HG03558 (cell line): ENCODE results near the gene ESPN.

Source experiments
- ATAC-seq: cut with Tn5 transposase; IDR thresholded peaks from one replicate; pipeline ENCODE4 v1.9.1; 2021; ENCODE audit warnings: moderate number of reproducible peaks; ENCODE audit not compliant: unreplicated experiment; ENCODE audit errors: extremely low read depth

Gene ESPN

DNA sequence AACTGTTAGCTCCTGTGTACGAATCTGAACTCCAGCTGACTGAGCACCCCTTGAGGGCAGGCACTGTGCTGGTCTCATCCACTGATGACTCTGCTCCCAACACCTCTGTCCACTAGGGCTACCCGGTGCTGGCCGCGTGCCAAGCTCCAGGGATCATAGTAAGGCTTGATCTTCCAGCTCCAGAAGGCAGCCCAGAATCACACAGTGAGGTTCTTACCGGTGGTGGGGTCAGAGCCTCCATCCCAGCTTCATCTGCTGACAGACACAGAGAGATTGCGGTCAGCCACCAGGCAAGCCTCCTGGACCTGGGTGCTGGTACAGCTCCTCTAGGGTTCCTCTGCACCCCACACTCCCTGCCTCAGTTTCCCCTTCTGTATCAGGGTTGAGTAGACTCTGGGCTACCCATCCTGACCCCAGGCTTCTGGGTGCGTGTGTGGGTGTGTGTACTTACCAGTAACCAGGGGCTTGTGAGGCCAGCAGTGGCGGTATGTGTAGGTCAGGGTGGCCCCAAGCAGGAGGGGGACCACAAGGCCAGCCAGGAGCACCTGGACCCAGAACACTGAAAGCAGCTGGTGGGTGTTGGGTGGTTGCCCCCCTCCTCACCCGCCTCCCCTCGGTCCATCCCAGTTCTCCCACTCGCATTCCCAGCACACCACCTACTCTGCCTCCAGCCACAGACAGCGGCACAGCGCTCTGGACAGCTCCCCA, 38.0 kb downstream of the ESPN start:
- ATAC-seq: no peak

- no peak for ATAC-seq
Observed at GRCh38 chr1:6463120-6463412, 38.5 kb downstream of the ESPN start.

GRCh38 chr1:6464514-6464836, 39.9 kb downstream of the ESPN start:
- no peak for ATAC-seq

DNA sequence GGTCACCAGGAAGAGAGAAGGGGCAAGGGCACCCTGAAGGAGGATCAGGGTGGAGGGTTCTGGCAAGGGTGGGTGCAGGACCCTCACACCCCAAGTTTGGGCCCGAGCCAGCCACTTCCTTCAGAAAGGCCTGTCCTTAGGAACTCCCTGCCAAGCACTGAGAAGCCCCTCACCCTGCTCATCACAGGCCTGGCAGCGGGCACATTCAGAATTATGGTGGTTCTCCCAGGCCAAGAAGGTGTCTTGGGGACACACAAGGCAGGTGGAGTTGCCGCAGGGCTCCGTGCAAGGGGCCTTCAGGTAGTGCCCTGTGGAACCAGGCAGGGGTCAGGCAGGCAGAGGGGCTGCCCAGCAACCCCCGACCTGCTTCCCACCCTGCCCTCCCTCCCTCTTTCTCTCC, 40.3 kb downstream of the ESPN start:
- ATAC-seq: no peak

DNA sequence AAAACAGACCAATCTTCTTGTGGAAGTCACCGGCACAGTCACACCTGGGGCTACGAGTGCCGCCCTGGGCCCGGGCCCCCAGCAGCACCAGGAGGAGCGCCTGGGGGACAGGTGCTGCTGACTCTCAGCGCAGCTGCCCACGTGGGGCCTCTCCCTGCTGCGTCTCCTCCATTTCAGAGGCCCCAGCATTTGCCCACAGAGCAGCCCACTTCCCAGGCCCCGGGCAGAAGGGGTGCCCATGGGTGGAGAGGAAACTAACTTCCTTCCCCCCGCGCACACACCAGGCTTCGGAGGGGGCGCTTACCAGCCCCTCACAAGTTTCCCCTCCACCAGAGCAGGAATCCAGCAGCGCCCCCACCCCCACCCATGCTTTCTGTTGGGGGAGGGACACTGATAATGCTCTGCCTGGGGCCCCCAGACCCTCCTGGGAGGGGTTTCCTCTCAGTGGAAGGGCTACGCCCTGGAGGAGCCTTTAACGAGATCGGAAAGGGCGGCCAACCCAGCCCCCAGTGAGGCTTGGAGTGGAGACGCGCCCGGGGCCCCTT, 41.0 kb downstream of the ESPN start:
- ATAC-seq: no peak

- ATAC-seq: no peak
Observed at GRCh38 chr1:6466023-6466422, 41.4 kb downstream of the ESPN start, which contains the start of gene TNFRSF25. Gene TNFRSF25 (minus strand): TSS chr1:6466173. CDS start chr1:6466107, 66 bp downstream.

- no peak for ATAC-seq
Observed at GRCh38 chr1:6466751-6467150, 42.2 kb downstream of the ESPN start.

DNA sequence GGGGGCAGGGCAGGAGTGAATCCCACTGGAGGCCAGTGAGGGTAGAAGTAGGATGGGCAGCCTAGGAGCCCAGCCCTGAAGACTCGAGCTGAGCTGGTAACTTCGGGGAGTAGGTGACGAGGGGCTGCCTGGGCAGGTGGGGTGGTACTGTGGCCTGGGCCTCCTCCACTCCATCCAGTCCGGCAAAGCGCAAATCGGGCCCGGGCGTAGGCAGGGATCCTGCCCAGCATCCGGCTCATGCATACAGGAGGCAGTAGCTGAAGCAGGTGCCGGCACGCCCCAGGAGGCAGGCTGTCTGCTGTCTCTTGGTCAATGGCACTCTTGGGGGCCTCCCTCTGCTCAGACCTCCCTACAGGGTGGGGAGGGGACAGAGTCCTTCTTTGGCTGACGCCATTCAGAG, 42.6 kb downstream of the ESPN start:
- ATAC-seq: no peak

DNA sequence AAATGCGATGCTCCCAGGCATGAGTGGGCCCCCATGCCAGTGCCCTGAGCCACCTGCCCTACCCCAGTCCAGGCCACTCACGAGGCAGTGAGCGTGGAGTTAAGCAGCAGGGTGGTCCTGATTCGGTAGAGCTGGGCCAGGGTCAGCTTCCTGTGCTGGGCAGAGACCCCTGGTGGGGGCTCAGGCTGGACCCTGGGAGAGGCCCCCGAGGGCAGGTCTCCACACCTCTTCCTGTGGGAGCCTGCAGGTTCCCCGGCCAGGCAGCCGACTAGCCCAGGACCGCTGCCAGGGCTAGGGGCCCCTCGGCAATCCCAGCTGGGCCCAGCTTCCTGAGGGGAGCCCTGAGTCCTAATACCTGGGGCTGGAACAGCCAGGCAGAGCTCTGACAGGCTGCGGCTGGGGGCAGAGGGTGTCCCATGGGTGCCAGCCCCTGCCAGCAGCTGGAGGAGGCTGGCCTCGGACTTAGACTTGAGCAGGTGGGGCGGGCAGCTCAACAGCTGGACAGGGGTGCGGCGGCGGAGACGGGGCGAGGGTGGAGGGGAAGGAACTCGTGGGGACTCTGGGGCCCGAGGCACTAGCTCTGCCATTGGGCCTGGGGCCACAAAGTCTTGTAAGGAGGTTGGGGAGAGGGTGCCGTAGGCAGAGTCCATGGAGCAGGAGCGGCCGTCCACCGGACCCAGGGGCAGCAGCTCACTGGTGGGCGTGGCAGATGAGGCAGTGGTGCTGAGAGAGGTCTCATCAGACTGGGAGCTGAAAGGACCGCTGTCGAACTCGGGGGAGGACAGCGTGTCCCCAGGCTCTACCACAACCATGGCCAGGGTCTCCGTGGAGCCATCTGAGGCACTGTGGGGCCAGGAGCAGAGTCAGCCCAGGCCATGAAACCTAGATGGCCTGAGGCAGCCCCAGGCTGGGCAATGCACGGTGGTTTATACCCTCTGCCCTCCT, 43.4 kb downstream of the ESPN start:
- no peak for ATAC-seq

DNA sequence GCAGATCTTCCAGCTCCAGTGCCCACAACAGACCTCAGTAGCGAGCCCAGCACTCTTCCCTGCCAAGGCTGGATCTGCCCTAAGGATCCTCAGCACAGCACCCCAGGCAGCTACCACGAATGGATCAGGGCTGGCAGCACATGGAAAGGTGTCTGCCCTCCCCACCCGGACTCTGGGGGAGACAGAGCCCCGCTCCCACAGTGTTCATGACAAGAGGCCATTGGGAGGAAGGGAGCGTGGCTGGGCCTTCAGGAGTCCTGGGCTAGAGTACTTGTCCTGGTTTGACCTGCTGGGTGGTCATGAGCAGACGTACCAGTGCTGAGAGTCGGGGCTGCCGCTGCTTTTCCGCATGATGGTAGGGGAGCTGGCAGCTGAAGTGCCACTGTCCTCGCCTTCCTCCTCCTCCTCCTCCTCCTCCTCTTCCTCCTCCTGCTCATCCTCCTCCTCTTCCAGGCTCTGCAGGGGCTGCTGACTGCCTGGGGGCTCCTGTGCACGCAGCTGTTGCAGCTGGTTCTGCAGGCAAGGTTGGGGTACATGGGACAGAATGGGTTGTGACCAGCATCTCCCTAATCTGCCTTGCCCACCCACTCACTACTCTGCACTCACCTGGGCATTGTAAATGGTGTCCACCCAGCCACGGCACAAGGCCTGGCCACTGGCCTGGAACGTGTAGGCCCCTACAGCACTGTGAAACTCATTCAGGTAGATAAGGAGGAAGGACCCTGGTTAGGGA, 44.3 kb downstream of the ESPN start:
- no peak for ATAC-seq

DNA sequence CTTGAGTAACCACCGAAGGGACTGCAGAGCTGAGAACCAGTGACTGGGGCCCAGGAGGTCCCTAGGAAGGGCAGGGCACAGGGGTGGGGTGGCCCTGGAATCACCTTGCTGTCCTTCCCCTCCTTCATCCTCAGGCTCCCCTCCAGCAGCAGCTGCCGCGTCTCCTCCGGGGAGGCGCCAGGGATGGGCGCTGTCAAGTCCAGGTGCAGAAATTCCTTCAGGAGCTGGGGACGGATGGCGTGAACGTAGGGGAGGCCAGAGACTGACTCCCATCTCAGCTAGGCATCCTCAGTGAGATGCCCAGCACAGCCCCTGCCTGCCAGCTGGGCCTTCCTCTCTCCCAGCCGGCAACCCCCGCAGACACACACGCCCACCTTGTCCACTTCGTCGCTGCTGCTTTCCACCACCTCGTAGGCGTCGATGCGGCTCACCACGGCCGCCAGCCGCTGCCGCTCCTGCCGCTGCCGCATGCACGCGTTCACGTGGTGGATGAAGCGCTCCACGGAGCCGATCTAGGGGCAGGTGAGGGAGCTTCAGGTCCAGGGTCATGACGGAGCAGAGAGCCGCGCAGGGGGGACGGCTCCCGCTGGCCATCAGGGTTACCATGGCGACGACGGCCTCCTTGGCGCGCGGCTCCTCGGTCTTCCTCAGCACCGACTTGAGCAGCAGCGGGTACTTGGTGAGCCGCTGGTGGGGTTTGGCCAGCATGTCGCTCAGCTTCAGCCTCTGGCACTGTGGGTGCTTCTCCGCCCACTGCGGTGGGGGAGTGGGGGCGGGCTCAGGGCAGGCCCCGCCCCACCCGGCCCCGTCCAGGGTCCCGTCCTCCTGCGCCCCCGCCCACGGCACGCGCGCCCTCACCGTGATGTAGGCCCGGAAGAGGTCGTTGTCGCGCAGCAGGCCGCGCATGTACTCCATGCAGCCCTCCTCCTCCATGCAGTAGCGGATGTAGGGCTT, 45.8 kb downstream of the ESPN start:
- ATAC-seq: no peak

GRCh38 chr1:6471086-6471969, 46.8 kb downstream of the ESPN start:
- ATAC-seq: no peak

- no peak for ATAC-seq
Observed at GRCh38 chr1:6471970-6472368, 47.4 kb downstream of the ESPN start.

DNA sequence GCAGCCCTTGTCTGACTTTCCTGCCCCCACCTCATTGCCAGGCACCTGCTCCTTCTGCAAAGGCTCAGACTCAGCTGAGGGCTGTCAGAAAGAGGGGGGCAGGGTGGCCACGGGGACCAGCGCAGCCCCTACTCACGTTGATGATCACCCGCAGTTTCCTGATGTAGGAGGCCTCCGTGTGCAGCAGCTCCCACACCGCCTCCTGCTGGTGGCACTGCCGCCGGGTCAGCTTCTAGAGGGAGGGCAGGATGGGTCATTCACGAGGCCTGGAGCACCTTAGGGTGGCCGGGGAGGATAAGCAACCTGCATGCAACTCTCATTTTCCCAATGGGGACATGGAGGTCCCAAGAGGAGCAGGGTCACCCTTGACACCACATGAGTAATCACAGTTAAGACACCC, 47.8 kb downstream of the ESPN start:
- ATAC-seq: no peak

- ATAC-seq: no peak
Observed at GRCh38 chr1:6473156-6473555, 48.6 kb downstream of the ESPN start.

DNA sequence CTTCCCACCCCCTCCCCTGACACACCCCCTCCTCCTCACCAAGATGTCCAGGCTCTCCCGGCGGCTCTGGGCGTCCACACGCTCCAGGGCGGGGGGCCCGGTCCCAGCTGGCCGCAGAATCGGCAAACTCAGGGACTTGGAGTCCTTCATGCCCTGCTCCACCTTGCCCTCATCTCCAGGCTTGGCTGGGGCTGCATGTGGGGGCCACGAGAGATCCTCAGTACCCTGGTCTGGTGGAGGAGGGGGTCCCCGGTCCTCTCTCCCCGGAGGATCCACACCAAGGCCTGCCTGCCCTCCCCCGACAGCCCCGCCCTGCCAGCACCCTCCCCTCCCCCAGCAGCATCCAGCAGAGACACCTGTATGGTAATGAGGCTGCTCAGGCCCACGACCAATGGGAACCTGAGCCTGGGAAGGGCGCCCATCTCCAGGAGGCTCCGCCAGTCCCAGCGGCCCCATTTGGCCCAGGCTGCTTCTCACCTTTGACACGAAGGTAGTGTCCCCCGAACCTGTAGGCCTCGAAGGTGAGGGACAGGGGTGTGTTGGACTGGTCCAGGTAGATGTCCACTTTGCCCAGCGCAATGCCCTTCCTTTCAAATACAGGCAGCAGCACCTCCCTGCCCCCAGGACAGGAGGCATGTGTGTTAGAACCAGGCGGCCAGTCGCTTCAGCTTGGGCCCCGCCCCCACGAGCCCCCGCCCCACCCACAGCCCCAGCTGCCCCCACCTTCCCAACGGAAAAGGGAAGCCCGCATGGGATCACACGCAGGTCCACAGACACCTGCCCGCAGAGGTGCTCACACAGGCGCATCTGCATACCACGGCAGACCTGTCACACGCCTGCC, 49.6 kb downstream of the ESPN start:
- ATAC-seq: no peak

GRCh38 chr1:6474815-6475282, 50.3 kb downstream of the ESPN start:
- ATAC-seq: no peak
